H9 (cell line): Measurements from ENCODE around the gene GCSH. TPM values are rescaled to one million over a fixed set of nuclear protein-coding genes. Genes with fewer than 3 reads are reported as not detected.

Experiments
- DNase-seq: peaks from one replicate; pipeline ENCODE4 v3.0.0-alpha.2; 2017
- H2AFZ ChIP-seq: one replicate; pipeline ENCODE4 v1.6.1; 2013; ENCODE audit warnings: mild to moderate bottlenecking, low read length, control low read depth, moderate library complexity
- H2AK5ac ChIP-seq: 2 replicates; pipeline ENCODE4 v1.6.1; 2013; ENCODE audit warnings: low read length, control low read depth, mixed read lengths; ENCODE audit not compliant: insufficient read length
- H2BK120ac ChIP-seq: one replicate; pipeline ENCODE4 v1.6.1; 2013; ENCODE audit warnings: low read depth, mild to moderate bottlenecking, low read length, control low read depth, inconsistent platforms; ENCODE audit not compliant: poor library complexity, severe bottlenecking
- H2BK12ac ChIP-seq: 2 replicates; pipeline ENCODE4 v1.6.1; 2013; ENCODE audit warnings: low read length, control low read depth, mixed read lengths, low read depth; ENCODE audit not compliant: insufficient read length
- H2BK15ac ChIP-seq: 2 replicates; pipeline ENCODE4 v1.6.1; 2013; ENCODE audit warnings: low read depth, low read length, control low read depth
- H2BK20ac ChIP-seq: one replicate; pipeline ENCODE4 v1.6.1; 2013; ENCODE audit warnings: low read depth, mild to moderate bottlenecking, low read length, control low read depth, inconsistent platforms; ENCODE audit not compliant: poor library complexity, severe bottlenecking
- H2BK5ac ChIP-seq: 2 replicates; pipeline ENCODE4 v1.6.1; 2013; ENCODE audit warnings: low read length, control low read depth, mixed read lengths; ENCODE audit not compliant: insufficient read length
- H3K14ac ChIP-seq: 2 replicates; pipeline ENCODE4 v1.6.1; 2013; ENCODE audit warnings: low read length, control low read depth; ENCODE audit not compliant: insufficient read depth
- H3K18ac ChIP-seq: 2 replicates; pipeline ENCODE4 v1.6.1; 2013; ENCODE audit warnings: low read depth, mild to moderate bottlenecking, mixed read lengths, low read length, control low read depth; ENCODE audit not compliant: insufficient read length
- H3K23ac ChIP-seq: 2 replicates; pipeline ENCODE4 v1.6.1; 2013; ENCODE audit warnings: low read length, control low read depth, mixed read lengths, low read depth; ENCODE audit not compliant: insufficient read length
- H3K23me2 ChIP-seq: 2 replicates; pipeline ENCODE4 v1.6.1; 2013; ENCODE audit warnings: low read depth, mild to moderate bottlenecking, mixed read lengths, low read length, control low read depth; ENCODE audit not compliant: insufficient read length, poor library complexity, severe bottlenecking
- H3K27ac ChIP-seq: 2 replicates; pipeline ENCODE4 v1.5.1; 2013; ENCODE audit warnings: low read length, control low read depth, mixed read lengths, low read depth; ENCODE audit not compliant: insufficient read length
- H3K27me3 ChIP-seq: 2 replicates; pipeline ENCODE4 v1.6.1; 2013; ENCODE audit warnings: low read length, control low read depth, inconsistent platforms; ENCODE audit not compliant: insufficient read depth
- H3K4ac ChIP-seq: 2 replicates; pipeline ENCODE4 v1.6.1; 2013; ENCODE audit warnings: low read depth, mild to moderate bottlenecking, control low read depth, inconsistent platforms, low read length, moderate library complexity
- H3K4me1 ChIP-seq: 2 replicates; pipeline ENCODE4 v1.6.1; 2013; ENCODE audit warnings: low read length, control low read depth, inconsistent platforms; ENCODE audit not compliant: insufficient read depth
- H3K4me2 ChIP-seq: 2 replicates; pipeline ENCODE4 v1.6.1; 2013; ENCODE audit warnings: low read length, control low read depth, mixed read lengths; ENCODE audit not compliant: insufficient read length, insufficient read depth
- H3K56ac ChIP-seq: 2 replicates; pipeline ENCODE4 v1.6.1; 2013; ENCODE audit warnings: low read depth, mild to moderate bottlenecking, mixed read lengths, low read length, control low read depth; ENCODE audit not compliant: insufficient read length
- H3K79me1 ChIP-seq: 2 replicates; pipeline ENCODE4 v1.6.1; 2013; ENCODE audit warnings: low read depth, mild to moderate bottlenecking, moderate library complexity, low read length, control low read depth, inconsistent platforms; ENCODE audit not compliant: insufficient read depth, poor library complexity, severe bottlenecking
- H3K79me2 ChIP-seq: 2 replicates; pipeline ENCODE4 v1.6.1; 2013; ENCODE audit warnings: low read length, control low read depth, inconsistent platforms; ENCODE audit not compliant: insufficient read depth
- H3K9ac ChIP-seq: 2 replicates; pipeline ENCODE4 v1.6.1; 2013; ENCODE audit warnings: low read length, control low read depth, mixed read lengths; ENCODE audit not compliant: insufficient read length; ENCODE audit errors: extremely low read depth
- H3K9me3 ChIP-seq: one replicate; pipeline ENCODE4 v1.6.1; 2013; ENCODE audit warnings: low read depth, low read length, inconsistent platforms; ENCODE audit not compliant: control insufficient read depth
- H3T11ph ChIP-seq: one replicate; pipeline ENCODE4 v1.6.1; 2013; ENCODE audit warnings: mild to moderate bottlenecking, low read length, control low read depth, inconsistent platforms
- H4K20me1 ChIP-seq: one replicate; pipeline ENCODE4 v1.6.1; 2013; ENCODE audit not compliant: control insufficient read depth, insufficient read length, insufficient read depth
- H4K5ac ChIP-seq: 2 replicates; pipeline ENCODE4 v1.6.1; 2013; ENCODE audit warnings: low read depth, mild to moderate bottlenecking, mixed read lengths, low read length, control low read depth; ENCODE audit not compliant: insufficient read length
- H4K8ac ChIP-seq: replicated peaks from 2 replicates; pipeline ENCODE4 v1.6.1; 2013; ENCODE audit warnings: low read length, control low read depth, mixed read lengths, low read depth; ENCODE audit not compliant: insufficient read length
- H4K91ac ChIP-seq: 2 replicates; pipeline ENCODE4 v1.6.1; 2013; ENCODE audit warnings: low read depth, mild to moderate bottlenecking, moderate library complexity, mixed read lengths, low read length, control low read depth; ENCODE audit not compliant: insufficient read length
- H3K27ac Mint-ChIP-seq, 3 experiments: 2 replicates in 2 of 3; 3 replicates in 1 of 3; pipeline ENCODE4 v1.8.0; 2020 to 2021; ENCODE audit warnings: mixed read lengths in 3 of 3, mild to moderate bottlenecking in 1 of 3, moderate library complexity in 1 of 3
- H3K27me3 Mint-ChIP-seq: 2 replicates; pipeline ENCODE4 v1.8.0; 2021; ENCODE audit warnings: low read depth, mild to moderate bottlenecking, moderate library complexity, mixed read lengths
- H3K36me3 Mint-ChIP-seq, 3 experiments: 2 replicates in 2 of 3; 3 replicates in 1 of 3; pipeline ENCODE4 v1.8.0; 2020 to 2021; ENCODE audit warnings: low read depth in 3 of 3, mixed read lengths in 3 of 3; ENCODE audit not compliant: insufficient read depth in 1 of 3
- H3K4me1 Mint-ChIP-seq, 2 experiments: 2 replicates each; pipeline ENCODE4 v1.8.0; 2020; ENCODE audit warnings: mixed read lengths in 2 of 2
- H3K4me3 Mint-ChIP-seq, 2 experiments: 2 replicates in 1 of 2; 3 replicates in 1 of 2; pipeline ENCODE4 v1.8.0; 2020 to 2021; ENCODE audit warnings: mild to moderate bottlenecking in 2 of 2, mixed read lengths in 2 of 2, moderate library complexity in 1 of 2
- H3K9me3 Mint-ChIP-seq, 2 experiments: 2 replicates in 1 of 2; 3 replicates in 1 of 2; pipeline ENCODE4 v1.8.0; 2020; ENCODE audit warnings: mild to moderate bottlenecking in 2 of 2, mixed read lengths in 2 of 2, moderate library complexity in 1 of 2
- CTCF ChIP-seq: fragments of 200-600 bp; sonication (generic); conservative IDR thresholded peaks from 3 replicates; pipeline ENCODE4 v1.8.0; 2021; ENCODE audit warnings: antibody characterized with exemption, mild to moderate bottlenecking
- WGBS: extraction: QIAGEN DNeasy Blood & Tissue Kit; methylation state at CpG from one replicate; pipeline ENCODE4 v1.1.7; 2013; ENCODE audit warnings: missing lambda C conversion rate, low lambda C conversion rate, mixed read lengths; ENCODE audit not compliant: insufficient read length; ENCODE audit errors: extremely low coverage; 5-methylcytosine and 5-hydroxymethylcytosine counted together
- total RNA-seq: library from RNA; stranded (reverse); gene quantifications from 2 replicates; pipeline ENCODE4 v1.2.1, GENCODE V29; 2021

GCSH gene
- total RNA-seq, 1 experiment from 2014 or later = 87.4 TPM

GRCh38 chr16:81071805-81072204 is 24.4 kb downstream of the GCSH start:
- Histone ChIP-seq H3K9ac (no peak overlapping the region), H2BK120ac (no peak overlapping the region), H2BK20ac (no peak overlapping the region), H2AFZ (no peak overlapping the region), H3K27me3 (no peaks in the 10 kb centered on the region), H3K4me2 (no peak overlapping the region), H3K27ac (no peak overlapping the region), H4K8ac (no peak overlapping the region), H2BK5ac (no peak overlapping the region), H4K91ac (no peak overlapping the region), H3K18ac (no peak overlapping the region), H3K79me1 (no peaks in the 10 kb centered on the region), H3K4me1 (no peaks in the 10 kb centered on the region), H3K56ac (no peak overlapping the region), H3K4ac (no peak overlapping the region), H3K79me2 (no peaks in the 10 kb centered on the region), H2BK12ac (no peak overlapping the region), H3T11ph (no peak overlapping the region), H3K14ac (no peak overlapping the region), H4K5ac (no peak overlapping the region), H3K9me3 (no peaks in the 10 kb centered on the region), H2BK15ac (no peak overlapping the region), H3K23ac (no peak overlapping the region), H4K20me1 (no peaks in the 10 kb centered on the region), H2AK5ac (no peak overlapping the region), H3K23me2 (peaks cover 4% of the 10 kb centered on the region)
- no CpG with 5 or more reads among the region's 4 CpGs for WGBS
- no peaks in the 10 kb centered on the region for H3K36me3 Mint-ChIP-seq
- H3K9me3 Mint-ChIP-seq = no peaks in the 10 kb centered on the region
- H3K4me3 Mint-ChIP-seq = no peak overlapping the region
- peaks cover 13 to 14% of the 10 kb centered on the region in 2 experiments for H3K4me1 Mint-ChIP-seq
- no peaks in the 10 kb centered on the region; the same call in 1 of the 2 replicates for H3K27me3 Mint-ChIP-seq
- no peak for TF ChIP-seq CTCF
- H3K27ac Mint-ChIP-seq = no peak overlapping the region
- no peak for DNase-seq
